Body of pancreas (tissue), 4 donors: ENCODE results near the gene SIPA1L2. TPM values are rescaled to one million over a fixed set of nuclear protein-coding genes. Genes with fewer than 3 reads are reported as not detected.

Experiments used
- ATAC-seq: fragments of 150-250 bp; one replicate; pipeline ENCODE4 v1.9.1; 2016
- DNase-seq, 4 donors: peaks; one replicate each; pipeline ENCODE4 v3.0.0-alpha.2; 2019
- H3K27ac ChIP-seq, 4 donors: fragments of 200-600 bp; sonication (generic); 1 replicate in 3 of 4; 2 replicates in 1 of 4; pipeline versions ENCODE4 v1.5.1 to v1.6.1; 2016 to 2019; ENCODE audit warnings: mild to moderate bottlenecking in 1 of 4, mixed read lengths in 1 of 4, moderate library complexity in 1 of 4
- H3K27me3 ChIP-seq, 2 donors: fragments of 200-600 bp; sonication (generic); one replicate each; pipeline ENCODE4 v1.6.0; 2016; ENCODE audit warnings: mild to moderate bottlenecking in 1 of 2
- H3K36me3 ChIP-seq, 2 donors: fragments of 200-600 bp; sonication (generic); replicated peaks in 1 of 2; 2 replicates each; pipeline ENCODE4 v1.5.1; 2016; ENCODE audit warnings: low read depth in 2 of 2; ENCODE audit not compliant: insufficient read depth in 1 of 2
- H3K4me1 ChIP-seq: fragments of 200-600 bp; sonication (generic); one replicate; pipeline ENCODE4 v1.6.0; 2016
- H3K4me3 ChIP-seq, 2 donors: fragments of 200-600 bp; sonication (generic); 1 replicate in 1 of 2; 2 replicates in 1 of 2; pipeline ENCODE4 v1.5.1; 2016 to 2019
- H3K9me3 ChIP-seq, 3 donors: fragments of 200-600 bp; sonication (generic); 1 replicate in 2 of 3; 2 replicates in 1 of 3; pipeline ENCODE4 v1.5.1; 2016
- POLR2A ChIP-seq, 3 donors: fragments of 450-650 bp; IDR thresholded peaks; one replicate each; pipeline ENCODE4 v1.6.1; 2016; ENCODE audit warnings: antibody characterized with exemption in 3 of 3, mild to moderate bottlenecking in 2 of 3
- WGBS, 2 donors: methylation state at CpG; one replicate each; pipeline ENCODE4 v1.1.5; 2017; 5-methylcytosine and 5-hydroxymethylcytosine counted together
- intact Hi-C: fragments of 100-400 bp; cut with DNase I; formaldehyde crosslinking; loops from one replicate; pipeline ENCODE4 v1.15.1; 2023
- total RNA-seq, 2 donors: library from RNA; depleted of rRNA; stranded (reverse); fragments of >200 nt; gene quantifications; one replicate each; pipeline ENCODE4 v1.1.0, GENCODE V29; 2016
- TF ChIP-seq, protein P1 (sequence below), 7 experiments: fragments of 450-650 bp in 4 of 7; fragments of 200-600 bp in 3 of 7; sonication (generic) in 3 of 7; IDR thresholded peaks; one replicate each; pipeline ENCODE4 v1.5.1; 2016 to 2019; ENCODE audit warnings: antibody characterized with exemption in 7 of 7

The SIPA1L2 gene
- total RNA-seq, 2 donors from 2014 or later: 5.6 to 8.6 TPM

DNA sequence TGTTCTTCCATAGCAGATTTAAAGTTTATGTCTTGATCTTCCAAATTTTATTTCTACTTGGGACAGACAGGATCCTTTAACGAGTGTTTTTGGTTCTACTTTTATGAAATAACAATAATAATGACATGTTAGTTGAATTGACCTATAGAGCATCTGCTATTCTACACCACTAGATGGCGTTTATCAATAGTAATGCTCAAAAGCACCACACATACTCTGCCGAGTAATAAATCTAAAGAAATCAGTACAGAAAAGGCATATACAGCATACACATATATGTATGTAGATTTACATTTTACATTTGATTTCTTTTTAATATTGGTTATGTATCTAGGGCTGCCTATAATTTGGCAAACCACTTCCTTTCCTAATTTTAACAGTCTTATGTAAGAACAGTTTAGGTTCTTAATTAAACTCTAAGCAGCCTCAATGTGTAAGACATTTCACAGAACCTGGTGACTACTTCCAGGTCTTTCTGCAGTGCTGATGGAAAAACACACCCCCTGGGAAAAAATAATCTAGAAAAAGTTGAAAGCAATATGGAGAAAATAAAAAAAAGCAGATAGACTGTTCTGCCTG, 5.9 kb upstream of the SIPA1L2 start:
- DNase-seq (no peak), ATAC-seq (peak; percentile 68)
- H3K36me3 ChIP-seq: no peaks in the 10 kb centered on the region
- TF ChIP-seq POLR2A (IDR thresholded peaks at IDR 0.05): no peak
- TF ChIP-seq, protein P1, sequence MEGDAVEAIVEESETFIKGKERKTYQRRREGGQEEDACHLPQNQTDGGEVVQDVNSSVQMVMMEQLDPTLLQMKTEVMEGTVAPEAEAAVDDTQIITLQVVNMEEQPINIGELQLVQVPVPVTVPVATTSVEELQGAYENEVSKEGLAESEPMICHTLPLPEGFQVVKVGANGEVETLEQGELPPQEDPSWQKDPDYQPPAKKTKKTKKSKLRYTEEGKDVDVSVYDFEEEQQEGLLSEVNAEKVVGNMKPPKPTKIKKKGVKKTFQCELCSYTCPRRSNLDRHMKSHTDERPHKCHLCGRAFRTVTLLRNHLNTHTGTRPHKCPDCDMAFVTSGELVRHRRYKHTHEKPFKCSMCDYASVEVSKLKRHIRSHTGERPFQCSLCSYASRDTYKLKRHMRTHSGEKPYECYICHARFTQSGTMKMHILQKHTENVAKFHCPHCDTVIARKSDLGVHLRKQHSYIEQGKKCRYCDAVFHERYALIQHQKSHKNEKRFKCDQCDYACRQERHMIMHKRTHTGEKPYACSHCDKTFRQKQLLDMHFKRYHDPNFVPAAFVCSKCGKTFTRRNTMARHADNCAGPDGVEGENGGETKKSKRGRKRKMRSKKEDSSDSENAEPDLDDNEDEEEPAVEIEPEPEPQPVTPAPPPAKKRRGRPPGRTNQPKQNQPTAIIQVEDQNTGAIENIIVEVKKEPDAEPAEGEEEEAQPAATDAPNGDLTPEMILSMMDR (IDR thresholded peaks at IDR 0.05): peak in 6 of 7 experiments; percentile 69 to 85 (median 74)
- H3K4me3 ChIP-seq: no peak overlapping the region
- 0% methylated on average over 3 of the region's 3 CpGs for WGBS, 2 donors
- no peaks in the 10 kb centered on the region for H3K9me3 ChIP-seq
- no peaks in the 10 kb centered on the region for H3K27me3 ChIP-seq
- H3K4me1 ChIP-seq: peaks cover 2% of the 10 kb centered on the region
- intact Hi-C loops: loop anchor here (10.0 kb wide), 2 partner anchors 309 to 389 kb away; no protein-coding TSS in a partner anchor
- no peak overlapping the region for H3K27ac ChIP-seq

GRCh38 chr1:232635279-232635678, 5.3 kb upstream of the SIPA1L2 start:
- intact Hi-C loops: loop anchor here (10.0 kb wide), 2 partner anchors 310 to 390 kb away; no protein-coding TSS in a partner anchor
- H3K4me1 ChIP-seq: peaks cover 8% of the 10 kb centered on the region
- no peaks in the 10 kb centered on the region for H3K27me3 ChIP-seq
- no peak for ATAC-seq
- no peaks in the 10 kb centered on the region for H3K36me3 ChIP-seq
- no peaks in the 10 kb centered on the region for H3K9me3 ChIP-seq
- TF ChIP-seq, protein P1 (IDR thresholded peaks at IDR 0.05): no peak
- no peak for TF ChIP-seq POLR2A (IDR thresholded peaks at IDR 0.05)
- no peak overlapping the region for H3K4me3 ChIP-seq
- no peak for DNase-seq
- no peak overlapping the region for H3K27ac ChIP-seq

GRCh38 chr1:232634096-232634495, 4.2 kb upstream of the SIPA1L2 start:
- ATAC-seq (no peak), DNase-seq (peak in 2 of 4 donors; percentile 31 to 61)
- Histone ChIP-seq H3K27ac (no peak overlapping the region), H3K36me3 (no peaks in the 10 kb centered on the region), H3K9me3 (no peaks in the 10 kb centered on the region), H3K27me3 (no peaks in the 10 kb centered on the region), H3K4me1 (peaks cover 15% of the 10 kb centered on the region), H3K4me3 (no peak overlapping the region)
- TF ChIP-seq POLR2A (IDR thresholded peaks at IDR 0.05): peak in 1 of 3 donors; percentile 6
- TF ChIP-seq, protein P1 (IDR thresholded peaks at IDR 0.05): no peak
- intact Hi-C loops: loop anchor here (10.0 kb wide), 2 partner anchors 311 to 391 kb away; no protein-coding TSS in a partner anchor
- 80% methylated on average over 5 of the region's 5 CpGs for WGBS, 2 donors

DNA sequence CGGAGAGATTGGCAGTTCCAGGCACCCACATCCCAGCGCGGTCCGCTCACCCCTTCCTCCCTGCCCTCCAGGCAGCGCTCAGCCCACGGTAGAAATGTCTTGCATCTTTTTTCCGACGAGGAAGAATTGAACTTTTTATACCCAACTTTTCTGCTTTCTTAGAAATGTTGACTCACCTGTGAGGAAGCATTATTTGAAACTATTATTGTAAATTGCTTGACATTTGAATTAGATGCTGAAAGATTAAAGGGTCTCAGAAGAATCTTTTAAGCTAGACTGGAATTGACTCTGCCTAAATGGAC, 912 bp upstream of the SIPA1L2 start:
- no peak for ATAC-seq
- intact Hi-C loops: loop anchor here (10.0 kb wide), 2 partner anchors 314 to 394 kb away; no protein-coding TSS in a partner anchor

More for the DNA sequence above, 912 bp upstream of the SIPA1L2 start:
- Histone ChIP-seq H3K4me1 (peaks cover 18% of the 10 kb centered on the region), H3K4me3 (peak overlapping the region in 1 of 2 donors; percentile 68), H3K27me3 (no peaks in the 10 kb centered on the region), H3K9me3 (no peaks in the 10 kb centered on the region), H3K36me3 (no peaks in the 10 kb centered on the region), H3K27ac (peak overlapping the region in 3 of 4 donors; percentile 76 to 85 (median 81))
- TF ChIP-seq, protein P1 (IDR thresholded peaks at IDR 0.05): no peak
- no peak for TF ChIP-seq POLR2A (IDR thresholded peaks at IDR 0.05)
- no peak for DNase-seq
- WGBS, 2 donors: 1 to 3% methylated on average over 8 of the region's 8 CpGs
